ENCODE results near the gene C19orf85.

C19orf85 gene

DNA sequence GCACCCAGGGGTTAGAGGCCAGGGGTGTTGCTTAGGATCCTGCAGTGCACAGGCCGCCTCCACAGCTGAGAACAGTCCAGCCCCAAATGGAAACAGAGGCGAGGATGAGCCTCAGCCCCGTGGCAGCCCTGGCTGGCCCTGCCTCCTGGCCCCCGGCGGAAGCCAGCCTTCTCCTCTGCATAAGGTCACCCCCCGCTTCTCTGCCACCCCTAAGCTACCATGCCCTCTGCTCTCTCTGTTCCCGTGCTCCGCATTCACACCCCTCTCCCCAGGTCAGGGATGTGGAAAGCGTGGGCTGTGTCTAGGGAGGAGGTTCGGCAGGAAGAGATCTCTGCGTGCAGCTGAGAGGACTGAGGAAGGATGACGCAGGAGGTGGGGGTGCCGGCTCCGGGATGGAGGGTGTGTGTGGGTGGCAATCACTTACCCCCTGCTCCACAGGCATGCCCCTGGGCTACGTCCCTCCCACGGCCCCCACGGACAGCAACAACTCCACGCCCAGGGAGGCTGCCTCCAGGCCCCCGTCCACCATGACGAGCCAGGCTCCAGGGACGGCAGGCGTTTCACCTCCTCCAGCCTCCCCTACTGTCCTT is 29.7 kb upstream of the C19orf85 start:
- DNase-seq (ENCODE audit: extremely low read depth, low read depth) = no peak
- H3K4me3 ChIP-seq (replicated peaks; ENCODE audit: low read depth, low read length) = no peak overlapping the region
- TF ChIP-seq, protein P1, sequence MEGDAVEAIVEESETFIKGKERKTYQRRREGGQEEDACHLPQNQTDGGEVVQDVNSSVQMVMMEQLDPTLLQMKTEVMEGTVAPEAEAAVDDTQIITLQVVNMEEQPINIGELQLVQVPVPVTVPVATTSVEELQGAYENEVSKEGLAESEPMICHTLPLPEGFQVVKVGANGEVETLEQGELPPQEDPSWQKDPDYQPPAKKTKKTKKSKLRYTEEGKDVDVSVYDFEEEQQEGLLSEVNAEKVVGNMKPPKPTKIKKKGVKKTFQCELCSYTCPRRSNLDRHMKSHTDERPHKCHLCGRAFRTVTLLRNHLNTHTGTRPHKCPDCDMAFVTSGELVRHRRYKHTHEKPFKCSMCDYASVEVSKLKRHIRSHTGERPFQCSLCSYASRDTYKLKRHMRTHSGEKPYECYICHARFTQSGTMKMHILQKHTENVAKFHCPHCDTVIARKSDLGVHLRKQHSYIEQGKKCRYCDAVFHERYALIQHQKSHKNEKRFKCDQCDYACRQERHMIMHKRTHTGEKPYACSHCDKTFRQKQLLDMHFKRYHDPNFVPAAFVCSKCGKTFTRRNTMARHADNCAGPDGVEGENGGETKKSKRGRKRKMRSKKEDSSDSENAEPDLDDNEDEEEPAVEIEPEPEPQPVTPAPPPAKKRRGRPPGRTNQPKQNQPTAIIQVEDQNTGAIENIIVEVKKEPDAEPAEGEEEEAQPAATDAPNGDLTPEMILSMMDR (IDR thresholded peaks at IDR 0.05; ENCODE audit: low read depth, low read length, missing control alignments) = no peak

DNA sequence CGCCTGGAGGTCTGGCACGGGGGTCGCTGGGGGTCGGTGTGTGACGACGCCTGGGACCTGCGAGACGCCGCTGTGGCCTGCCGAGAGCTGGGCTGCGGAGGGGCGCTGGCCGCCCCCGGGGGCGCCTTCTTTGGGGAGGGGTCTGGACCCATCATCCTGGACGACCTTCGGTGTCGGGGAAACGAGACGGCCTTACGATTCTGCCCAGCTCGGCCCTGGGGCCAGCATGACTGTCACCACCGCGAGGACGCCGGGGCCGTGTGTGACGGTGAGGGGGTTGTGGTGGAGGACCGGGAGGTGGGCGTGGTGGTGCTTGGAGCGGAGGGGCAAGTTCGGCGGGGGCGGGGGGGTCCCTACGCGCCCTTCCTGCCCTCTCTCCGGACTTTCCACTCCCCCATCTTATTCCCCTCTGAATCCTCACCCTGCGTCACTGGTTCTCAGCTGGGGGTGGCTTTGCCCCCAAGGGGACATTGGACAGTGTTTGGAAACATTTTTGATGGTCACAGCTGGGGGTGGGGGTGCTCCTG is 29.2 kb upstream of the C19orf85 start:
- TF ChIP-seq, protein P1 (IDR thresholded peaks at IDR 0.05; ENCODE audit: low read depth, low read length, missing control alignments) = no peak
- no peak for DNase-seq (ENCODE audit: extremely low read depth, low read depth)
- H3K4me3 ChIP-seq (replicated peaks; ENCODE audit: low read depth, low read length) = no peak overlapping the region

DNA sequence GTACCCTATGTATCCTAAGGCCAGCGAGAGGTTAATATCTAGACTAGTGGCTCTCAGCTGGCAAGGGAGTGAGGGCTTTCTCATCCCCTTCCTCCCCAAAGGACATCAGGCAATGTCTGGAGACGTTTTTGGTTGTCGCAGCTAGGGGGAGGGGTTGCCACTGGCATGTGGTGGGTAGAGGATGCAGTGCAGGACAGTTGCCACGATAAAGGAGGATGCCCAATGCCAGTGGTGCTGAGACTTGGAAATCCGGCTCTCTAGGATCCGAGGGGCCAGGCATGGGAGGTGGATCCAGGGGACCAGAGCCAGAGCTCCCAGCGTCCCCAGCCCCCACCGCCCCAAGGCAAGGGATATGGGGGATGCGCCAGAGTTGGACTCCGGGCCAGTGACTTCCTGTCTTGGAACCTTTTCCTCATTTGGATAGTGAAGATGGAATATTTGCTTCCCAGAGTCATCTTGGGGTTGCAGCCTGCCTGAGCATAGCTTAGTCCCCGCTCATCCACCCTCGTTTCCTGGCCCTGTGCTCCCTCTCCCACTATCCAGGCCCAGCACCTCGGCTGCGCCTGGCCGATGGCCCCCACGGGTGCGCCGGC is 28.6 kb upstream of the C19orf85 start:
- DNase-seq (ENCODE audit: extremely low read depth, low read depth) = no peak
- no peak overlapping the region for H3K4me3 ChIP-seq (replicated peaks; ENCODE audit: low read depth, low read length)

DNA sequence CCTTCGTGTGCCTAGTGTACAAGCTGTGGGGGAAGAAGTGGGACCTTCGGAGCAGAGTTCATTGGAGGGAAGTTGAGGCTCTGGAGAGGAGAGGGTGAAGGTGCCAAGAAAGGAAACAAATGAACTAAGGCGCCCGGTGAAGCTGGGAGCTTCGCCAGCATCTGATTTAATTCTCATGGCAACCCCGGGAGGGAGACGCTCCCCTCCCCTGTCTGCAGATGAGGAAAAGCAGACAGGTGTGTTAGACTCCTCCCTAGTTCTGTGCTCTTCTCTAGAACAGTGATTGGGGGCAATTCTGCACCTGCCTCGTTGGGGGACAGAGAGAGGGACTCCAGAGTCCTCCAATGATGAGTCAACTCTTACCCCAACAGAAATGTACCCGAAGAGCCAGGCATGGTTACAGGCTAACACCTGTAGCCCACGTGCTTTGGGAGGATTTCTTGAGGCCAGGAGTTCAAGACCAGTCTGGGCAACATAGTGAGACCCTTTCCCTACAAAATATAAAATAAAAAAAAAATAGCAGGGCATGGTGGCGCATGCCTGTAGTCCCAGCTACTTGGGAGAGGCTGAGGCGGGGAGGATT is 27.9 kb upstream of the C19orf85 start:
- DNase-seq (ENCODE audit: extremely low read depth, low read depth) = no peak
- TF ChIP-seq, protein P1 (IDR thresholded peaks at IDR 0.05; ENCODE audit: low read depth, low read length, missing control alignments) = no peak
- no peak overlapping the region for H3K4me3 ChIP-seq (replicated peaks; ENCODE audit: low read depth, low read length)

More for the DNA sequence above, 28.6 kb upstream of the C19orf85 start:
- TF ChIP-seq, protein P1 (IDR thresholded peaks at IDR 0.05; ENCODE audit: low read depth, low read length, missing control alignments) = no peak

DNA sequence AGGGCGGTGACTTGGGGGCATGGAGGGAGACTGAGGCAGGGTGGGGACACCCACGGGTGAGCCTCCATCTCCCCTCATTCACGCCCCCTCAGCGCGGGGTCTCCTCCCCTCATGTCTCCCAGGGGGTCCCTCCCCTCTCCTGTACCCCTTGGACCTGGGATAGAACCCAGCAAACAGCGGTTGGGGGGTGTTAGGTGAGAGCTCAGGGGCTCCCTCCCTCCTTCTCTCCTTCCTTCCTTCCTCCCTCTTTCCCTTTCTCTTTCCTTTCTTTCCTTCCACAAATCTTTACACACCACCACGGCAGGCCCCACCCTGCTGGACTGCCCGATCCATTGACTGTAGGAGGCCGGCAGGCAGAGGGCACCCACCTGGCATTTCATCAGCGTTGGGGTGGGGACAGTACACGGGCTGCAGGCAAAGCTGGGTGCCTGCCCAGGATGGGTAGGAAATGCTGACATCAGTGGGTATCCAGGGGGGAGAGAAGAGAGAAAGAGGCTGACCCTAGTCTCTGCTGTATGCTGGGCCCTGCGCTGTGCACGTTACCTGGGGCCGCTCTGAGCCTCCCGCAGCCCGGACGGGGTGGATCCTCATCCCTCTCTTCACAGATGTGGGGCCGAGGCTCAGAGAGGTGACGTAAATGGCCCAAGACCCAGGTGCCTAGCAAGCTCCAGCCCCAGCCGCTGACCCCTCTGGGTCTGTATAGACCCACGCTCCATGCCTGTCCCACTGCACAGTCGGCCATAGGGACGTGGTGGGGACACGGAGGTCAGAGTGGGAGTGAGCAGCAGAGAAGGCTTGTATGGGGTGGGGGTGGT is 27.2 kb upstream of the C19orf85 start:
- TF ChIP-seq, protein P1 (IDR thresholded peaks at IDR 0.05; ENCODE audit: low read depth, low read length, missing control alignments) = no peak
- no peak overlapping the region for H3K4me3 ChIP-seq (replicated peaks; ENCODE audit: low read depth, low read length)
- DNase-seq (ENCODE audit: extremely low read depth, low read depth) = no peak

DNA sequence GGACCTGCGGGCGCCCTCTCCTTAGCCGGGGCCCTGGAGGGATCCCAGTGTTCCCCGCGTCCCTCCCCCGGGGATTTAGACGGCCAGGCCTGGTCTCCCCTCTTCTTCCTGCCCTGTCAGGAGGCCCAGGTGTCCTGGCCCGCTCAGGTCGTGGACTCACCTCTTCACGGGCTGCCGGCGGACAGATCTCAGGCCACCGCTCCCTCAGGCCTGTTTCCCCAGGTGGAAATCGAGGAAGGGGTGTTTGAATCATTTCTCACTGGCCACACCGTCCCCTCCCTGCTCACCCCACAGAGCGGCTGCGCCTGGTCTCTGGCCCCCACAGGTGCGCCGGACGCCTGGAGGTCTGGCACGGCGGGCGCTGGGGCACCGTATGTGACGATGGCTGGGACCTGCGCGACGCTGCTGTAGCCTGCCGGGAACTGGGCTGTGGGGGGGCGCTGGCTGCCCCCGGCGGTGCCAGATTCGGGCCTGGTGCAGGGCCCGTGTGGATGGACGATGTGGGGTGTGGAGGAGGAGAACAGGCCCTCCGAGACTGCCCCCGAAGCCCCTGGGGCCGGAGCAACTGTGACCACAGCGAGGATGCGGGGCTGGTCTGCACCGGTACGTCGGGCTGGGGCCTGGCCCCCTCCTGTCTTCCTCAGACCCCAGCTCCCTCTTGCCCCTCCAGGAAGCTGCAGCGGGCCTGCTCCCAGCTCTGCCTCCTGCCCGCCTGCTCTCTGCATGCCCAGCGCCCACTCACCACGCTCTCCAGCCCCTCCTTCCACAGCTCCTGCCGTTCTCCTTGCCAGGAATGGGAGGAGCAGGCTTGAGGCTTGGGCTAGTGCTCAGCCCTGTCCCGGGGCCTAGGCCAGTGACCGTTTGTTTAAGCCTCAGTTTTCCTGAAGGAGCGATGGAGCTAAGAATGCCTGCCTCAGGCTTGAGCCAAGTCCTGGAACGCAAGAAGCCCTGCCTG is 26.2 kb upstream of the C19orf85 start:
- TF ChIP-seq, protein P1 (IDR thresholded peaks at IDR 0.05; ENCODE audit: low read depth, low read length, missing control alignments) = no peak
- DNase-seq (ENCODE audit: extremely low read depth, low read depth) = no peak

More for the DNA sequence above, 26.2 kb upstream of the C19orf85 start:
- no peak overlapping the region for H3K4me3 ChIP-seq (replicated peaks; ENCODE audit: low read depth, low read length)
